ENCODE results near the gene CC2D1A. TPM values are rescaled to one million over a fixed set of nuclear protein-coding genes. Genes with fewer than 3 reads are reported as not detected.

Gene CC2D1A
- total RNA-seq, 1 donor from 2014 or later, result 69.4 TPM

- no peaks in the 10 kb centered on the region for H3K36me3 Mint-ChIP-seq (ENCODE audit: insufficient read depth)
- peaks cover 5% of the 10 kb centered on the region for H3K4me1 Mint-ChIP-seq (ENCODE audit: low read depth)
- no peaks in the 10 kb centered on the region for H3K27me3 Mint-ChIP-seq
- H3K4me3 Mint-ChIP-seq (ENCODE audit: low read depth), result peak overlapping the region; percentile 86
- TF ChIP-seq, protein P1, sequence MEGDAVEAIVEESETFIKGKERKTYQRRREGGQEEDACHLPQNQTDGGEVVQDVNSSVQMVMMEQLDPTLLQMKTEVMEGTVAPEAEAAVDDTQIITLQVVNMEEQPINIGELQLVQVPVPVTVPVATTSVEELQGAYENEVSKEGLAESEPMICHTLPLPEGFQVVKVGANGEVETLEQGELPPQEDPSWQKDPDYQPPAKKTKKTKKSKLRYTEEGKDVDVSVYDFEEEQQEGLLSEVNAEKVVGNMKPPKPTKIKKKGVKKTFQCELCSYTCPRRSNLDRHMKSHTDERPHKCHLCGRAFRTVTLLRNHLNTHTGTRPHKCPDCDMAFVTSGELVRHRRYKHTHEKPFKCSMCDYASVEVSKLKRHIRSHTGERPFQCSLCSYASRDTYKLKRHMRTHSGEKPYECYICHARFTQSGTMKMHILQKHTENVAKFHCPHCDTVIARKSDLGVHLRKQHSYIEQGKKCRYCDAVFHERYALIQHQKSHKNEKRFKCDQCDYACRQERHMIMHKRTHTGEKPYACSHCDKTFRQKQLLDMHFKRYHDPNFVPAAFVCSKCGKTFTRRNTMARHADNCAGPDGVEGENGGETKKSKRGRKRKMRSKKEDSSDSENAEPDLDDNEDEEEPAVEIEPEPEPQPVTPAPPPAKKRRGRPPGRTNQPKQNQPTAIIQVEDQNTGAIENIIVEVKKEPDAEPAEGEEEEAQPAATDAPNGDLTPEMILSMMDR (IDR thresholded peaks at IDR 0.05; ENCODE audit: unreplicated experiment), result no peak
- no peak for DNase-seq (ENCODE audit: low spot score, unreplicated experiment)
- H3K9me3 Mint-ChIP-seq (ENCODE audit: low read depth), result no peaks in the 10 kb centered on the region
- H3K27ac Mint-ChIP-seq, result peak overlapping the region; percentile 88
Measured at GRCh38 chr19:13951799-13952153, 45.8 kb downstream of the CC2D1A start.

DNA sequence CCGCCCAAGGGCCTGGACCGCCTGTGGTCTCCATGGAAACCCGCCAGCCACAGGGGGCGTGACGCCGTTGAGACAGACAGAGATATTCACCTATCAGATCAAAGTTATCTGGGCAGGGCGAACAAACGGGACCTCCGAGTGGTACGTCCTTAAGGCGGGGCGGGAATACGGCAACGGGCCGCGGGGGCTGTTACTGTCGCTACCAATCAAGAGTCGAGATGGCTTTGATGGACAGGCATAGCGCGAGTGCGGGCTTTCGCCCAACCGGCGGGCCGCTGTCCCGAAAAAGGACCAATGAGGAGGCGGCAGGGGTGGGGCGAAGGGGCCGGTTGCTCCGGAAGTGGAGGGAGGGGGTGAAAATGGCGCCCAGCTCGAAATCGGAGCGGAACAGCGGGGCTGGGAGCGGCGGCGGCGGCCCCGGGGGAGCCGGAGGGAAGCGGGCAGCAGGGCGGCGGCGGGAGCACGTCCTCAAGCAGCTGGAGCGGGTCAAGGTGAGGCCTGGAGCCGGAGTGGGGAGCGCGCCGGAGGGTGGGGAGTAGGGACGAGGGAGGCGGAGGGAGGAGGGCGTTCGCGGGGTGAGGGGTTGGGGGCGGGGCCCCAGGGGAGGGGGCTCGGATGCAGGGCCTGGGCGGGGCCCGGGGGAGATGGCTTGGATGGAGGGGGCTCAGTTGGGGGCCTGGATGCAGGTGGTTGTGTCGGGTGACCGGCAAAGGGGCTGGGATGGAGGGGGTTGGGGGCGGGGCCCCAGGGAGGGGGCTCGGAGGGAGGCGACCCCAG, 46.3 kb downstream of the CC2D1A start, which contains the start of gene DCAF15:
Gene DCAF15, plus strand, starts transcription at position 356 of the 777 bp plus-strand sequence. Its CDS starts 4 bp downstream, at position 360.
- peak within 1 kb of the TSS; percentile 88 for H3K27ac Mint-ChIP-seq
- DNase-seq (ENCODE audit: low spot score, unreplicated experiment), result peak; percentile 98
- no peaks in the 10 kb centered on the region for H3K36me3 Mint-ChIP-seq (ENCODE audit: insufficient read depth)
- no peaks in the 10 kb centered on the region for H3K9me3 Mint-ChIP-seq (ENCODE audit: low read depth)
- H3K4me3 Mint-ChIP-seq (ENCODE audit: low read depth), result peak within 1 kb of the TSS; percentile 86
- H3K4me1 Mint-ChIP-seq (ENCODE audit: low read depth), result peaks cover 5% of the 10 kb centered on the region
- TF ChIP-seq, protein P1 (IDR thresholded peaks at IDR 0.05; ENCODE audit: unreplicated experiment), result no peak
- no peaks in the 10 kb centered on the region for H3K27me3 Mint-ChIP-seq

DNA sequence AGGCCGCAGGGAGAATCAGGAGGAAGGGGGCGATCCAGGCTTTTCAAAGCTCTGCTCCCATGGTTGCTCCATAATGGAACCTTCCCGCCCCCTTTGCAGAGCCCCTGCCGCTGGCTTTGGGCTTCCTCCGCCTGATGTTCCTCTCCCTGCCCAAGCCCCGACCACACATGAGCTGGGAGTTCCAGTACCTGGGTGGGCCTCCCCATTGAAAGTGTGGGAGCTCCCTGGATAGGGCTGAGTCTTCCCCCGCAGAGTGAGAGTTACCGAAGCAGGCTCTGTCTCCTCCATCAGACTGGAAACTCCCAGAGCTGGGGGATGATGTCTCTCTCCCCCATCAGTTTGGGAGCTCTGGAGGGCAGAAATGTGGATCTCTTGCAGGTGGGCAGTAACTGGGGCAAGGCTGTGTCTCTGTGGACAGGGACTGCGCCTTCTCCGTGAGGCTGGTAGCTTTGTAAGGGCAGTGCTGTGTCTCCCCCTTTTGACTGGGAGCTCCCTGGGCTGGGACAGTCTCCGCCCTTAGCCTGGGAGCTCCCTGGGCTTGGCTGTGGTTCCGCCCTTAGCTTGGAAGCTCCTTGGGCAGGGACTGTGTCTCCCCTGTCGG, 47.0 kb downstream of the CC2D1A start:
- Mint-ChIP-seq H3K27ac (peak overlapping the region; percentile 81), H3K27me3 (no peaks in the 10 kb centered on the region), H3K9me3 (ENCODE audit: low read depth) (no peaks in the 10 kb centered on the region), H3K4me1 (ENCODE audit: low read depth) (peaks cover 5% of the 10 kb centered on the region), H3K36me3 (ENCODE audit: insufficient read depth) (no peaks in the 10 kb centered on the region), H3K4me3 (ENCODE audit: low read depth) (peak overlapping the region; percentile 86)
- TF ChIP-seq, protein P1 (IDR thresholded peaks at IDR 0.05; ENCODE audit: unreplicated experiment), result no peak
- no peak for DNase-seq (ENCODE audit: low spot score, unreplicated experiment)

DNA sequence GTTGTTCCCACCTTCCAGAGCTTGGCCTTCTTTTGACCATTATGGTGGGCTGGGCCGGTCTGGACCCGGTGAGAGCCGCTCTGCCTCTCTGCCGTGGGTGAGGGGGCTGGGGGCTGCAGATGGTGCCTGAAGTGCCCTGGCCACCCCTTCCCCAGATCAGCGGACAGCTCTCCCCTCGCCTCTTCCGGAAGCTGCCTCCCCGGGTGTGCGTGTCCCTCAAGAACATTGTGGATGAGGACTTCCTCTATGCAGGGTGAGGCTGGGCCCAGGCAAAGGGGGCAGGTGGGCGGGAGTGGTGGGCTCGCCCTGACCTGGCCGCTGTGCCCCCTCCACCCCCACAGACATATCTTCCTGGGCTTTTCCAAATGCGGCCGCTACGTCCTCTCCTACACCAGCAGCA, 48.2 kb downstream of the CC2D1A start:
- Mint-ChIP-seq H3K9me3 (ENCODE audit: low read depth) (no peaks in the 10 kb centered on the region), H3K27ac (no peak overlapping the region), H3K4me1 (ENCODE audit: low read depth) (peaks cover 5% of the 10 kb centered on the region), H3K4me3 (ENCODE audit: low read depth) (peak overlapping the region; percentile 58), H3K27me3 (no peaks in the 10 kb centered on the region), H3K36me3 (ENCODE audit: insufficient read depth) (peaks cover 2% of the 10 kb centered on the region)
- DNase-seq (ENCODE audit: low spot score, unreplicated experiment), result no peak
- TF ChIP-seq, protein P1 (IDR thresholded peaks at IDR 0.05; ENCODE audit: unreplicated experiment), result no peak

DNA sequence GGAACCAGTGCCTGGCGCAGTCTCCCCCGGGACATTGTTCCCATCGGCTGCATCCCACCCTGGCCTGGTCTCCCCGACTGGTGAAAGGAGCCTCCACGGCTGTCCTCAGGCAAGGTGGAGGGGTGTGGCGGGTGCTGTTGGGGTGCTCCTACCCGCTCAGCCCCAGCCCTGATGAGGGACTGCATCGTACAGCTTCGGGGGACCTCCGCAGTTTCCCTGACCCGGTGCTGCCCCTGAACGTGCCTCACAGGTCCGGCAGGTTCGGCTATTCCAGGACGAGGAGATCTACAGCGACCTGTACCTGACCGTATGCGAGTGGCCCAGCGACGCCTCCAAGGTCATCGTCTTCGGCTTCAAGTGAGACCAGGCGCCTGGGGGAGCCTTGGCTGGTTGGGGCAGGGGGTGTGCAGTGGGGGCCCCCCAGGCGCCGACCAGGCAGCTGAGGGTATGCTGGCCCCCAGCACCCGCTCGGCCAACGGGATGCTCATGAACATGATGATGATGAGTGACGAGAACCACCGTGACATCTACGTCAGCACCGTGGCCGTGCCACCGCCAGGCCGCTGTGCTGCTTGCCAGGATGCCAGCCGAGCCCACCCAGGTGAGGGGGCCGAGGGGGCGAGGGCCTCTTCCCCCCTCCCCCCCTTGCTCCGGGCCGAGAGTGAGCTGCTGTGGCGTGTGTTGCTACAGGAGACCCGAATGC, 49.8 kb downstream of the CC2D1A start:
- no peaks in the 10 kb centered on the region for H3K9me3 Mint-ChIP-seq (ENCODE audit: low read depth)
- TF ChIP-seq, protein P1 (IDR thresholded peaks at IDR 0.05; ENCODE audit: unreplicated experiment), result no peak

More for the DNA sequence above, 49.8 kb downstream of the CC2D1A start:
- Mint-ChIP-seq H3K4me3 (ENCODE audit: low read depth) (no peak overlapping the region), H3K4me1 (ENCODE audit: low read depth) (peaks cover 5% of the 10 kb centered on the region), H3K27me3 (no peaks in the 10 kb centered on the region), H3K27ac (no peak overlapping the region), H3K36me3 (ENCODE audit: insufficient read depth) (peaks cover 5% of the 10 kb centered on the region)
- DNase-seq (ENCODE audit: low spot score, unreplicated experiment), result no peak
